Calu3 (cell line): ENCODE data around the gene ZNHIT3. TPM values are rescaled to one million over a fixed set of nuclear protein-coding genes. Genes with fewer than 3 reads are reported as not detected.

Experiments used
- BruUV-seq: library from RNA; stranded (reverse); fragments of 400-500 nt; replicated peaks from 2 replicates; lab custom pipeline; 2021; lab: Mats Ljungman, UMichigan
- CTCF ChIA-PET: fragments of 300-600 bp; sonication (Branson Sonifier 250); formaldehyde crosslinking; loops from one replicate; lab custom pipeline; 2022; ENCODE audit warnings: antibody characterized with exemption; lab: Charles Lee
- DNase-seq: peaks from one replicate; pipeline ENCODE4 v3.0.0; 2022
- H3K27ac Mint-ChIP-seq: one replicate; pipeline ENCODE4 v1.8.0; 2022; ENCODE audit warnings: mixed read lengths; ENCODE audit not compliant: unreplicated experiment
- H3K27me3 Mint-ChIP-seq: one replicate; pipeline ENCODE4 v1.8.0; 2022; ENCODE audit warnings: mixed read lengths; ENCODE audit not compliant: unreplicated experiment
- H3K36me3 Mint-ChIP-seq: one replicate; pipeline ENCODE4 v1.8.0; 2022; ENCODE audit warnings: mild to moderate bottlenecking, moderate library complexity, mixed read lengths; ENCODE audit not compliant: insufficient read depth, unreplicated experiment
- H3K4me1 Mint-ChIP-seq: one replicate; pipeline ENCODE4 v1.8.0; 2022; ENCODE audit warnings: mild to moderate bottlenecking, low read depth, mixed read lengths; ENCODE audit not compliant: unreplicated experiment
- H3K4me3 Mint-ChIP-seq: one replicate; pipeline ENCODE4 v1.8.0; 2022; ENCODE audit warnings: mild to moderate bottlenecking, low read depth, moderate library complexity, mixed read lengths; ENCODE audit not compliant: unreplicated experiment
- H3K9me3 Mint-ChIP-seq: one replicate; pipeline ENCODE4 v1.8.0; 2022; ENCODE audit warnings: low read depth, mixed read lengths; ENCODE audit not compliant: unreplicated experiment
- CTCF ChIP-seq: fragments of 200-600 bp; IDR thresholded peaks from one replicate; pipeline ENCODE4 v1.8.0; 2022; ENCODE audit warnings: antibody characterized with exemption; ENCODE audit not compliant: unreplicated experiment
- intact Hi-C: fragments of 100-400 bp; cut with micrococcal nuclease; formaldehyde crosslinking; loops from one replicate; pipeline ENCODE4 v1.10.0; 2022; ENCODE audit not compliant: unreplicated experiment
- total RNA-seq: library from RNA; stranded (reverse); gene quantifications from 2 replicates; pipeline ENCODE4 v1.2.3, GENCODE V29; 2022

The ZNHIT3 gene
- total RNA-seq, 1 experiment from 2014 or later: 32.6 TPM

GRCh38 chr17:36532435-36532975 is 46.0 kb downstream of the ZNHIT3 start:
- no peak for DNase-seq
- H3K4me1 Mint-ChIP-seq: peaks cover 23% of the 10 kb centered on the region
- intact Hi-C loops: no loop called here
- TF ChIP-seq CTCF: no peak
- H3K9me3 Mint-ChIP-seq: no peaks in the 10 kb centered on the region
- H3K27me3 Mint-ChIP-seq: no peaks in the 10 kb centered on the region
- H3K4me3 Mint-ChIP-seq: peak overlapping the region; percentile 2
- no TSS peak for BruUV-seq
- peaks cover 90% of the 10 kb centered on the region for H3K36me3 Mint-ChIP-seq
- H3K27ac Mint-ChIP-seq: peak overlapping the region; percentile 55
- CTCF ChIA-PET: interaction anchor here (0.7 kb wide), 1 partner anchor 13 kb away, joined by 6 read pairs; the partner anchor contains the start of gene GGNBP2

DNA sequence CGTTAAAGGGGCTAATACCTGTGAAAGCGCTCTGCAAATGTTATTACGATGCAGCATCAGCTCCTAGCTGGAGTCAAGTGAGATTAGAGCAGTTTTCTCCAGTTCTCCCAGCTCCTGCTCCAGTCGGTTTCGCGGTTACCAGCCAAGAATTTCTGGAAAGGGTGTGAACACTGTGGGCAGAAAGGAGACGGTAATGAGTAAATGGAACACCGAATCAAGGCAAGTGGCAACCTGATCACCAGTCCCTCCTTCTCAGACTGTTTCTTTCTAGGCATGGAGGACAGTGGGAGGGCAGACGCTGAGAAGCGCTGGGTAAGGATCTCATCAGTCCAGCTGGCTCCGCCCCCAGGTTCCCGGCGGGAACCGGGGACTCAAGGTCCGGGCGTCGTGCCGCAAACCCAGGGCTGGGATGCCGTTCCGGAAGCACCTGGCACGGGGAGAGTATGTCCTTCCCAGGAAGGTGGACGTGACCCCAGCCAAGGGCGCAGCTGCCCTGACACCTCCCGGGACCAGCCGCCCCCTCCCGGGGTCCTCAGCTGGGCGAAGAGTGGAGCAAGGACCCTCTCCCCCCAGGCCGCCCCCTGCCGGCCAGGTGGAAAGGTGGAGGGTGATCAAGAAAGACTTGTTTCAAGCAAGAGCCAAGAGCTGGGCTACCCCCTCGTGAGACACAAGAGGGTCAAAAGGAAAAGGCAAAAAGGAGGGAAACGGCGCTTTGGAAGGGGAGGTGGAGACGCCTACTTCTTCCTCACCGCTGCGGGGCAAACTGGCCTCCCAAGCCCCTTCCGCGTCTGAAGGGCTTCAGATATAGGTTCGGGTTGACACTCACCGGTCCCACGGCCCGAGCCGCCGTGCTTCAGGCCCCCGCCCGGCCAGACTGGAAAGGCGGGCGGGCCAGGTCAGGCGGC is 47.7 kb downstream of the ZNHIT3 start:
- Mint-ChIP-seq H3K36me3 (peaks cover 80% of the 10 kb centered on the region), H3K4me1 (peaks cover 23% of the 10 kb centered on the region), H3K9me3 (no peaks in the 10 kb centered on the region), H3K27me3 (no peaks in the 10 kb centered on the region), H3K4me3 (peak overlapping the region; percentile 99), H3K27ac (peak overlapping the region; percentile 93)
- intact Hi-C loops: no loop called here
- no TSS peak for BruUV-seq
- CTCF ChIA-PET: interaction anchor here (0.9 to 3.9 kb wide), 12 partner anchors 10 to 68 kb away, joined by 3 to 58 read pairs (median 4); partner anchors contain the start of genes DHRS11, GGNBP2 and MRM1
- TF ChIP-seq CTCF: peak; percentile 100
- DNase-seq: peak; percentile 93

- Mint-ChIP-seq H3K27ac (peak within 1 kb of the TSS; percentile 93), H3K9me3 (no peaks in the 10 kb centered on the region), H3K36me3 (peaks cover 76% of the 10 kb centered on the region), H3K4me1 (peaks cover 23% of the 10 kb centered on the region), H3K27me3 (no peaks in the 10 kb centered on the region), H3K4me3 (peak within 1 kb of the TSS; percentile 99)
- peak; percentile 100 for DNase-seq
- intact Hi-C loops: no loop called here
- BruUV-seq: no TSS peak
- TF ChIP-seq CTCF: peak; percentile 62
- CTCF ChIA-PET: interaction anchor here (0.9 to 3.9 kb wide), 11 partner anchors 10 to 67 kb away, joined by 3 to 58 read pairs (median 4); partner anchors contain the start of genes DHRS11, GGNBP2 and MRM1
These were observed 48.6 kb downstream of the ZNHIT3 start, which contains the start of the genes MYO19 and PIGW for GRCh38 chr17:36534840-36535668. TSS of gene MYO19 (minus strand) at chr17:36534868. CDS start at chr17:36532538, 2,330 bp downstream. TSS of gene PIGW (plus strand) at chr17:36534987. CDS start at chr17:36537102, 2,115 bp downstream.
